Renal cortical epithelial cell (primary cell): Measurements from ENCODE around the gene PHF13. TPM values are rescaled to one million over a fixed set of nuclear protein-coding genes. Genes with fewer than 3 reads are reported as not detected.
"Not testable (repeated sequence)": the region's sequence is repeated elsewhere in the genome, so short reads cannot be mapped to it uniquely, and the experiment has no call there.

Experiments used
- DNase-seq: peaks from one replicate; pipeline ENCODE4 v3.0.0-alpha.2; 2011; ENCODE audit warnings: low read depth
- total RNA-seq: library from RNA; depleted of rRNA; stranded (reverse); fragments of >200 nt; gene quantifications from 2 replicates; pipeline ENCODE4 v1.2.3, GENCODE V29; 2014

The PHF13 gene
- total RNA-seq, 1 donor from 2014 or later = 22.4 TPM

GRCh38 chr1:6586404-6586816, 27.1 kb upstream of the PHF13 start:
- no peak for DNase-seq

GRCh38 chr1:6587261-6588005, 26.1 kb upstream of the PHF13 start:
- DNase-seq = no peak

GRCh38 chr1:6588128-6588892, 25.2 kb upstream of the PHF13 start:
- DNase-seq = no peak

GRCh38 chr1:6588893-6589520, 24.5 kb upstream of the PHF13 start:
- no peak for DNase-seq

- DNase-seq = no peak
Observed at GRCh38 chr1:6590046-6590445, 23.5 kb upstream of the PHF13 start.

- no peak for DNase-seq
Observed at GRCh38 chr1:6591222-6591621, 22.3 kb upstream of the PHF13 start.

GRCh38 chr1:6591644-6592043, 21.9 kb upstream of the PHF13 start:
- no peak for DNase-seq

DNA sequence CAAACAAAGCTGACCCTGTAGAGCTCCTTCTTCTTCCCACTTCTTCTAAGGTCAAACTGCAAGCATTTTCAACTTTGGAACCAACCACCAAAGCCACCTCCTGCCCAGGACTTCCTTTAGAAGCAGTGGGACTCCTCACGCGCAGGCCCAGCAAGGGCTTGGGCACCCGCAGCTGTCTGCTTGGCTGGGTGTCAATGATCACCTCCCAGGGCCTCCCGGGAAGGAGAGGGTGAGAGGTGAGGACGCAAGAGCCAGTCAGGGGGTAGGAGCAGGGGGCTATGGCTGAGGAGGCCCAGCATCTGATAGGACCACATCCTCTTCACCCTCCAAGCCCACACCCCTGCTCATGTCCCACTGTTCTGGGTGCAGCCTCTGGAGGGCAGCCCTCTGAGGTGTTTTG, 21.1 kb upstream of the PHF13 start:
- DNase-seq = no peak

DNA sequence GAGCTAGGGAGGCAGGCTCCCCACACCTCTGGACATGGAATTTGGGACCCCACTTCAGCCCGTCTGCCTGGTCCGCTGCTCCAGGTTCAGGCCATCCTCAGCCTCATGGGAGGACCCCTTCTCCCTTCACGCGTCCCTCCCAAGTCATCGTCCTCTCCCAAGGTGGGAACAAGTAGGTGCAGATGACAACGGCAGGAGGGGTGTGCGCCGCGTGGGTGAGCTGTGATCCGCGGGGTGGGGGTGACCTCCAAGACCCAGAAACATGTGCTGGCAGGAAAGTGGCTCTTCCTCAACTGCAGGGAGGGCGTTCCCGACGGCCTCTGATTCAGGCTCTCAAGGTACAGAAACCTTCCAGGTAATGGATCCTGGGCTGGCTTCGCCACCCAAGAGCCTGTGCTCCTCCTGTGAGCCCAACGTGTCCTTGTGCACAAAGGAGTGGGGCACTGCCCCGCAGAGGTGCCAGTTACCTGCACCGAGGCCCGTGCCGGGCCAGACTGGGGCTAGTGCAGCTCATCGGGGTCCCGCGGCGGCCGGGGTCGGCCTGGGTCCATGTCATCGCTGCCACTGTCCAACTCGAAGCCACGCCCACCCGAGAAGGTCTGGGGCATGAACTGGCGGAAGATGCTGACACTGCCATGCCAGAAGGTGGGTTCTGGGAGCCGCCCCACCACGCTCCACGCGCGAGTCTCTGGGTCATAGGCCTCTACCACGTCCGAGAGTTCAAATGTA, 20.5 kb upstream of the PHF13 start:
- no peak for DNase-seq

DNA sequence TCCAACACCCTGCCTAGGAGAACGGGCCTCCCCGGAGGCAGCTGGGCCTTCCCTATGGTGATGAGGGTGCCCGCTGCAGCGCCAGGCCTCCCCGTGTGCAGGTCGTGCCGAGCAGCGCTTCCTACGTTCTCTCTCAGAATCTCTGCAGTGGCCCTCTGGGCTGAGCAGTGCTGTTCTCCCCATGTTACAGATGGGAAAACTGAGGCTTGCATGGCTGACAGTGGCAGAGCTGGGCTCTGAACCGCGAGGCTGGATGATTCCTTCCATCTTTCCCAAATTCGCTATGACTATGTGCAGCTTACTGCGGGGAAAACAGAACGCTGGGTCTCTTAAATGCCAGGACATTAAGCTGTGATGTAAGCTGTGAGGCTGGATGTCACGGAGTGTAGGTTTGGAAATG, 19.7 kb upstream of the PHF13 start:
- no peak for DNase-seq

GRCh38 chr1:6594977-6595740, 18.4 kb upstream of the PHF13 start:
- DNase-seq = no peak

GRCh38 chr1:6596351-6596750, 17.2 kb upstream of the PHF13 start:
- DNase-seq = no peak

GRCh38 chr1:6596886-6597776, 16.4 kb upstream of the PHF13 start:
- no peak for DNase-seq

DNA sequence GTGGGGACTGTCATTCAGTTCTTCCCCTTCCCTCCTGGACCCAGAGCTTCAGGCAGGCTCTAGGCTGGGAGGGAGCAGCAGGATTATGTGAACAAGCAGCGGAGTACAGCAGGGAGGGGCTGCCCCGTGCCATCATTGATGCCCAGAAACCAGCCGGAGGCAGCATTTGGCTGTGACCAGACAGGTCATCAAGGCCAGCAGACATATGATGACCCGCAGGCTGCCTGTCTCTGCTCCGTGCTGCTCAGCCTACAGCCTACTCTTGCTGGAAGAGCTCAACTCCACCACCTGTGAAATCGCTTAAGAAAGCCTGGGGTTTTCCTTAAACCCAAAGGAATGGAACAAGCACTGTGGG, 15.8 kb upstream of the PHF13 start:
- DNase-seq = no peak

GRCh38 chr1:6599141-6599975, 14.2 kb upstream of the PHF13 start:
- peak; percentile 51 for DNase-seq

DNA sequence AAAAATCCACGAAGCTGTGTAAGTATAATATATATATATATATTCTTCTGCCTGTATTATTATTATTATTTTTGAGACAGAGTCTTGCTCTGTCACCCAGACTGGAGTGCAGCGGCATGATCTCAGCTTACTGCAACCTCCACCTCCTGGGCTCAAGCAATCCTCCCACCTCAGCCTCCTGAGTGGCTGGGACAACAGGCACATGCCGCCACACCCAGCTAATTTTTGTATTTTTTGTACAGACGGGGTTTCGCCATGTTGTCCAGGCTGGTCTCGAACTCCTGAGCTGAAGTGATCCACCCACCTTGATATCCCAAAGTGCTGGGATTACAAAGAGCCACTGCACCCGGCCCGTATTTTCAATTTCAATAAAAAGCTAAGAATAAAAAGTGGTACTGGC, 13.5 kb upstream of the PHF13 start:
- DNase-seq = not testable (repeated sequence)

DNA sequence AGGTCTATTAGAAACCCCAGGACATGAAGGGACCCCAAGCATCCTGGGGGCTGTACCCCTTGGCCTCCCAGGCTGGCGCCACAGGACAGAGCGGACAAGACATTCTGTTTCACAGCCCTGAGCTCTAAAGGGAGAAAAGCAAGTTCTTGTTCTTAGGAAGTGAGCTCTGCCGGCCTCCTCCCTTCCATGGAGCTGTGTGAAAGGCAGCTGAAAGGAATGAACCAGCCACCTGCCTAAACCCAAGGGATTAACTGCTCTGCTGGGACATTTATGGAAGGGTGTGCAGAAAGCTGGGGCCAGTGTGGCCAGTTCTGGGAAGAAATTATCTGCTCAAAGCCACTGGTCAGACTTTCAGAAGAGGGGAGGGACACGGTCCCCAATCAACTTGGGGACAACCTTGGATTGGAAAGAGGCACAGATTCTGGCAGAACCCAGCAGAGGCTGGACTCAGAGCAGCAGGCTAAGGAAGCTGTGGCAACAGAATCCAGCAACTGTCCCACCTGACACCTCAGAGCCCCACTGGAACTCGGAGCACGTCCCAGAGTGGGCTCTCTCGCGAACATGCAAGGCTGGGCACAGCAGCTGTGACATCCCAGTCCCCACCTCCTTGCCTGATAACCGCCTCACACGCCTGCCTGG, 13.0 kb upstream of the PHF13 start:
- peak; percentile 16 for DNase-seq

DNA sequence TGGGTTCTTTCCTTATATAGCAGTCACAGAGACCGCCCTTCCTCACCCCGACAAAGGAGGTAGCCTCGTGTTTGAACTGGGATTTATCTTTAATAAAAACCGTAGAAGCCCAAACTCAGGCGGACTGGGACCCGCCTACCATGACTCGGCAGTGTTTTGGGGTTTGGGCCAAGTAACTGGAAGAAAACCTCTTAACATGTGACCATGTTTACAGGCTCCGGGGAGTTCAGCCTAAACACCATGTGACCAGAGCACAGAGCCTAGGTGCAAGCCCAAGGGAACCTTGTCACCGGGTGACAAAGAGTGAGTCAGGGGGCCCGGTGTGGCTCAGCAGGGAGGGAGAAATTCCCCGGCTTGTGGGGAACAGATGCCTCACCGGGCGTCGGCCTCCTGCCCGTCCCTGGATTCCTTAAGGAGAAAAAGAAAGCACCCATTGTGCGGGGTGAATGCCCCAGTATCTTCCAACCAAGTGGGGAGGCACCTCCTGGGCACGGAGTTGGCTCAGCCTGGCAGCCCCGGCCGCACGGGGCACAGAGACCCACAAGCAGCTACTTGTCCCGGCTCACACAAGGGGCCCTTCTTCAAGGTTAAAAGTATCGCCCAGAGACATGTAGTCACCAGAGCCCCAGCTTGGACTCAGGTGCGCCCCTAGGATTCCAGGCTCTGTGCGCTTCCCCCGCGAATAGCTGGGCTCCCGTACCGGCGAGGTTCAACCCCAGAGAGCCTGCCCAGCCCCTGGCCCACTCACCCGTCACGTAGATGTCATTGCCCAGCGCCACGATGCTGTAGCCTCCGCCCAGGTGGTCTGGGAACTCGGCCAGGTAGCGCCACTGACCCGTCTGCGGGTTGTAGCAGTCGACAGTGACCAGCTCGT, 12.2 kb upstream of the PHF13 start:
- DNase-seq = peak; percentile 98
